Stimulated activated CD4-positive, alpha-beta T cell treated with anti-CD3 and anti-CD28 coated beads, Interleukin-4, amount 100 ng/mL, for 1 hour (primary cell): Measurements from ENCODE around the gene SLC25A48.

Experiments
- DNase-seq: peaks from one replicate; pipeline ENCODE4 v3.0.0-alpha.2; 2020

Gene SLC25A48

GRCh38 chr5:135861641-135862040 is 27.2 kb downstream of the SLC25A48 start:
- DNase-seq: no peak

DNA sequence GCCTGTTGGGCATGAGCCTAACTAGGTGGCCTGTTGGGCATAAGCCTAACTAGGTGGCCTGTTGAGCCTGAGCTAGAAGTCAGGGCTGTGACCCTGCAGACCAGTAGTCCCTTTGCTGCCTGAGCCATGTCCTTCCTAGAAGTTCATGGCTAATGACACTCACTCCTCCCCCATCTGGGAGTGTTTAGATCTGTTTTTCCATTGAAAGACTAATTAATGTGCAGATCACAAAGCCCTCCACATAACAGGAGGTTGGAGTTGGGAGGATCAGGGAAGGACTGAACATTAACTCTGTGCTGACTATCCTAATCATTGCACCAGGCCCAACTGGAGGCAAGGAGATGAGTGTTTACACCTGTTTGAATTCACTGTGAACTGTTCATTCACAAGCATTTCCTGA is 27.6 kb downstream of the SLC25A48 start:
- DNase-seq: no peak

GRCh38 chr5:135862744-135863143 is 28.3 kb downstream of the SLC25A48 start:
- no peak for DNase-seq

GRCh38 chr5:135864503-135865435 is 30.3 kb downstream of the SLC25A48 start:
- no peak for DNase-seq

DNA sequence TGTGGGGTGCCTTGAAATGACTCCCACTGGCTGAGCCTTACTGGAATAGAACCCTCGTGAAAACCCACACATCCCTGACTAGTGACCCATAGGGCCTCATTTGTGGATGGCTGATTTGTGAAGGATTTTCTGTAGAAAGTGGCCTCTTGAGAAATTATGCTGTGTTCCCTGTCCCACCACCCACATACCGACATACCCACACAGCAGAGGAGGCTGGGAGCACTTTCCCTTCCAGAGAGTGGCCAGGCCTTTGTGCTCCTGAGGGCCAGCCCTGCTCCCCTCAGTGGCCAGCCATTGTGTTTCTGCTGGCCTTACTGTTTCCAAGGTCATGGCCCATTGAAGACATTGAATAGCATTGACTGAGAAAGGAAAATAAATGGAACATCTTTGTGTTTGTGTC is 31.6 kb downstream of the SLC25A48 start:
- no peak for DNase-seq

- no peak for DNase-seq
Observed at GRCh38 chr5:135867599-135867998, 33.1 kb downstream of the SLC25A48 start.

DNA sequence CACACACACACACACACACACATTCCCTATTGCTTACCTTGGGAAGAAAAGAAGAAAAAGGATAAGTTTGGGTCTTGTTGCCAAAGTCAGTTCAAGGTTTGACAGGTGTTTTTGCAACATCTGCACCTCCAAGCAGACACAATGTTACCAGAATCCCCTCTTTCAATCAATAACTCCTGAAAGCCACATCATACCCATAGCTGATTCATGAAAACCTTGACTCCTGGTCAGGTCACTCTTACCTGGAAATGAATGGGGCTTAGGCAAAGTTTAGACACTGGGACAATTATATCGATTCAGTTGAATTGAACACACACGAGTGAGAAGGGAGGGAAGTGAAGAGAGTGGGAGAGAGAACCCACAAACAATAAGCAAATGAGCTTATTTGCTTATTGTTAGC is 34.2 kb downstream of the SLC25A48 start:
- no peak for DNase-seq

- no peak for DNase-seq
Observed at GRCh38 chr5:135869276-135869675, 34.8 kb downstream of the SLC25A48 start.

DNA sequence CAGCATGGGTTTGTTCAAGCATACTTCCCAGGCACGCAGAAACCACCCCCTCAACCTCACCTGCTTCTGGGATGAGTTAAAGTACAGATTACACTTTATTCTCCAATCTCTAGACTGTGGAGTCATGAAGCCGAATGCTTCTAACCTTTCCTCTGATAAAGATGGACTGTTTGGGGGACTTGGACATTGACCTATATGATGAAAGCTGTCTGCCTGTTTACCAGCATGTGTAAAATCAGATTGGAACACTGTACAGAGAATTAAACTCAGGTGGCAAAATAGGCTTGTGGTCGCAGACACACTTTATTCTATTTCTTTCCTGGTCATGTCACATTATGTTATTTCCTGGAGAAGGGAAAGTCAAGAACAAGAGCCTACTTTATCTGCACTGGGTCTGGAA is 35.5 kb downstream of the SLC25A48 start:
- DNase-seq: no peak

- no peak for DNase-seq
Observed at GRCh38 chr5:135871268-135871915, 36.9 kb downstream of the SLC25A48 start.

DNA sequence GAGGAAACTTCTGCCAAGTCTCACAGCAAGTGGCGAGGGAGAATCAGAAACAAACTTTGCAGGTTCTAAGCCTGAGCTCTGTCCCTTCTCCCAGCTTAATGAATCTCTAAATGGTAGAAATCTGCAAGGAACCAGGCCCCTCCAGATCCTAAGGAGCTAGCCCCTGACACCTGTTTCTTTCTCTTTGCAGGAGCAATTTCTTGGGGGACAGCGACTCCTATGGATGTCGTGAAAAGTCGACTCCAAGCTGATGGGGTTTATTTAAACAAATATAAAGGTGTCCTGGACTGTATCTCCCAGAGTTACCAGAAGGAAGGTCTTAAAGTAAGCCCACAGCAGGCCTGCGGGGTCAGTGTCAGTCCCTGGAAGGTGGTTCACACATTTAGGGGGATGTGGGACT is 39.4 kb downstream of the SLC25A48 start:
- DNase-seq: no peak

- DNase-seq: no peak
Observed at GRCh38 chr5:135874461-135874860, 40.0 kb downstream of the SLC25A48 start.

GRCh38 chr5:135875567-135875966 is 41.1 kb downstream of the SLC25A48 start:
- no peak for DNase-seq

GRCh38 chr5:135876146-135876545 is 41.7 kb downstream of the SLC25A48 start:
- DNase-seq: no peak

DNA sequence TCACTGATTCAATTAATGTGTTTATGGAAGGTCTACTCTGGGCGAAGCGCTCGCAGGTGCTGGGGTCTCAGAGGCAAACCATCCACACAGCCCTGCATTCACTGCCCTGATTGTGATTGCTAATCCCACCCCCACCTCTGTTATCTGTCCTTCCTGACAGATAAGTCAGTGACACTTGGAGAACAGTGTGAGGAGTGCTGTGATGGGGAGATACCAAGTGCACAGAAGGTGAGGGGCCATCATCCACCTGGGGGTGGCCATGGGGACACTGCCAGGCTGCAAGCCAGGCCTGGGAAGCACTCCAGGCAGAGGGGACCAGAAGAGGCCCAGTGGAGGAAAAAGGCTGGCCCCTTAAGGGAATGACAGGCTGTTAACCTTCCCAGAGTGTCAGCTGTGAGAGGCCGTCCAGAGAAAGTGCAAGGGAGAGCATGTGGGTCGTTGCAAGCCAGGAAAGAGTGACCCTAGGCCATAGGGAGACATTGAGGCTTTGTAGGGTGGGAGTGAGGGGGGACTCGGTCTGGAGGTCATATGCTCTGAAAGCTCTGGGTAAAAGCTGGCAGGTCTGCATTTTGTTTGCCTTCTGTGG is 43.2 kb downstream of the SLC25A48 start:
- no peak for DNase-seq

- no peak for DNase-seq
Observed at GRCh38 chr5:135878156-135878620, 43.7 kb downstream of the SLC25A48 start.

GRCh38 chr5:135879591-135879990 is 45.1 kb downstream of the SLC25A48 start:
- DNase-seq: no peak

- no peak for DNase-seq
Observed at GRCh38 chr5:135880278-135880677, 45.8 kb downstream of the SLC25A48 start.

- DNase-seq: no peak
Observed at GRCh38 chr5:135880801-135881200, 46.3 kb downstream of the SLC25A48 start.

DNA sequence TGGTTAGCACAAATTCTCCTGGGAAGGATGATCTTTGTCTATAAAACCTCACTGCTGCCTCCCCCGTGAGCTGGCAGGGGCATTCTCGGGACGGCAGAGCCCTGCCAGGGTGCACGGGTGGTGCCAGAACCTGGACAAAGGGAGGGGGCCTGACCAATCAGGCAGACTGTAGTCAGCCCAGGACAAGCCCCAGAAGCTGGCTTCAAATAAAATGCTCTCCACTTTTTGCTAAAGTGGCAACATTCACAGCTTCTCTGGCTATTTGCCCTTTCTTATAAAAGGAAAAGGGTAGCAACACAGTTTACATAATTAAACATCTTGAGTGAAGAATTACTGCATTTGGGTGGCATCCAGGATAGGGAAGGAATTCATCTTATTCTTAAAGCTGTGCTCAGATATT is 46.8 kb downstream of the SLC25A48 start:
- DNase-seq: no peak

DNA sequence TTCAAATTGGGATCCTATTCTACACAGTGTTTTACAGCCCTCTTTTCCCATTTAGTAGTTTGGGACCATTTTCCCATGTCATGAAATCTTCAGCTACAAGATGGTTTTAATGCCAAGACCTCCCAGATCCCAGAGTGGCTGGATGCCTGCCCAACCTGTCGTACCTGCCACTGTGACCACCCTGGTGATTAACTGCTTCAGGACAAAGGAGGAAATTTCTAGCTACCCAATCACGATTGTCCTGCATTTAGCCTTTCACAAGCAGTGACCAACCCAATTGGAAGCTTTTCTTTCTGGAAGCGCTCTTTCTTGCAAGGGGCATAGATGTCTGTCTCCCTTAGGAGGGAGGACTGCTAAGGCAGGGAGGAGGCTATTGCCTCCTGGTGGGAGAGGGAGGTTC is 47.4 kb downstream of the SLC25A48 start:
- no peak for DNase-seq

DNA sequence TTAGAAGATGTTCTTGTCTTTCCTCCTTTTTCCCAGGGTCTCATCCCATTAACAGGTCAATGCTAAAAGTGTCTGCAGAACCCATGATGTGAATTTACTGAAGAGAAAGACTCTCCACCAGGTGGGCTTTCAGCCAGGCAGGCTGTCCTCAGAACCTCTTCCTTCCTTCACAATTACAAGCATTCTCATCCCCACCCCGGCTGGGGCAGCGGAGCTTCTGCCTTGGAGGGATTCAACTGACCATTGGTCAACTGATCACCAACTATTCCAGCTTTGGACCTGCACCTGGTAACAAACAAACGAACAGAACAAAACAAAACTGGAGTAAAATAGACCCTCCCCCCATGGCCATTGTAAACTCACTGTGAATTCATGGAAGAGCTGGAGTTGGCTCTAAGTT is 48.6 kb downstream of the SLC25A48 start:
- no peak for DNase-seq

- no peak for DNase-seq
Observed at GRCh38 chr5:135883441-135883840, 49.0 kb downstream of the SLC25A48 start.

GRCh38 chr5:135885031-135885430 is 50.6 kb downstream of the SLC25A48 start:
- DNase-seq: no peak
